Measurements from ENCODE around the gene FAM120A.

DNA sequence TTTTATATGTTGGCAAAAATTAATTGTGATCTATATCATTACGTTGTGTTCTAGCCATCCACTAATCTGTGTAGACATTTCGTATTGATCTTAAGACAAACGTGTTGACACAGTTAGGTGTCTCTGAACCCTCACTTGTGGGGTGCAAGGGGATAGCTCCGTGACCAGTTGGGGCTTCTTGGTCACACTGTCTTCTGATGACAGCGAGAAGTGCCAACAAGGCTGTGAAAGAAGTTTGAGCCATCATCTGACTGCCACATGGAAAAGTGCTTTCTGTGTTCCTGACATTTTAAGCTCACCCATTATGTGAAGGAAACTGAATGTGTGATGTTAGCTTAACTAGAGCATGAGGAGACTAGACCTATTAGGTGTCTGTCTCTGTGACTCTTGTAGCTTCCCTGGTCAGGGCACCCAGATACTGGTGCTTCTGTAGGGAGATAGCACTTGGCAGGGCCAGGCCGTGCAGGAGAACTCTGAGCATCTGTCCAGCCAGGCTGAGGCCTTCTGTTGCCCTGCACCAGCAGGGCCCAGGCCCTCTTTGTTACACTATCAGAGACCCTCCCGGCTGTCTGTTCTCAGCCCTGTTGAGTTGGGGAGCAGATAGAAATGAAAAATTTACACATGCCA is 72.1 kb downstream of the FAM120A start:
- TF ChIP-seq, protein P1, sequence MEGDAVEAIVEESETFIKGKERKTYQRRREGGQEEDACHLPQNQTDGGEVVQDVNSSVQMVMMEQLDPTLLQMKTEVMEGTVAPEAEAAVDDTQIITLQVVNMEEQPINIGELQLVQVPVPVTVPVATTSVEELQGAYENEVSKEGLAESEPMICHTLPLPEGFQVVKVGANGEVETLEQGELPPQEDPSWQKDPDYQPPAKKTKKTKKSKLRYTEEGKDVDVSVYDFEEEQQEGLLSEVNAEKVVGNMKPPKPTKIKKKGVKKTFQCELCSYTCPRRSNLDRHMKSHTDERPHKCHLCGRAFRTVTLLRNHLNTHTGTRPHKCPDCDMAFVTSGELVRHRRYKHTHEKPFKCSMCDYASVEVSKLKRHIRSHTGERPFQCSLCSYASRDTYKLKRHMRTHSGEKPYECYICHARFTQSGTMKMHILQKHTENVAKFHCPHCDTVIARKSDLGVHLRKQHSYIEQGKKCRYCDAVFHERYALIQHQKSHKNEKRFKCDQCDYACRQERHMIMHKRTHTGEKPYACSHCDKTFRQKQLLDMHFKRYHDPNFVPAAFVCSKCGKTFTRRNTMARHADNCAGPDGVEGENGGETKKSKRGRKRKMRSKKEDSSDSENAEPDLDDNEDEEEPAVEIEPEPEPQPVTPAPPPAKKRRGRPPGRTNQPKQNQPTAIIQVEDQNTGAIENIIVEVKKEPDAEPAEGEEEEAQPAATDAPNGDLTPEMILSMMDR (IDR thresholded peaks at IDR 0.05) = no peak
- no peak for TF ChIP-seq POLR2A (IDR thresholded peaks at IDR 0.05)
- TF ChIP-seq EP300 (IDR thresholded peaks at IDR 0.05) = no peak
